ENCODE measurements around the gene ST7.

- TF ChIP-seq POLR2AphosphoS5 (IDR thresholded peaks at IDR 0.05; ENCODE audit: borderline replicate concordance, low read depth, low read length) (no peak), EZH2 (IDR thresholded peaks at IDR 0.05) (no peak), FOXP2 (optimal IDR thresholded peaks at IDR 0.05; ENCODE audit: control extremely low read depth, extremely low read length, insufficient read depth) (no peak)
Measured at GRCh38 chr7:117075934-117076333, 122.6 kb downstream of the ST7 start.

Measured in SK-N-MC (cell line).